DMS153 (cell line): Measurements from ENCODE around the gene SIX1.

Experiments
- DNase-seq: peaks from one replicate; lab custom pipeline; 2025; lab: John Stamatoyannopoulos, UW

Gene SIX1

GRCh38 chr14:60648934-60649874 is at the start of gene SIX1:
Gene SIX1, minus strand, starts transcription at chr14:60649477. Its CDS starts 288 bp downstream, at chr14:60649189.
- peak; percentile 89 for DNase-seq

- DNase-seq, result no peak
Observed at GRCh38 chr14:60695327-60695726, 46.0 kb upstream of the SIX1 start.

GRCh38 chr14:60691383-60692113 is 42.3 kb upstream of the SIX1 start:
- DNase-seq, result no peak

- DNase-seq, result no peak
Observed at GRCh38 chr14:60686865-60687264, 37.6 kb upstream of the SIX1 start.

GRCh38 chr14:60684203-60684602 is 34.9 kb upstream of the SIX1 start:
- DNase-seq, result no peak

GRCh38 chr14:60681271-60681670 is 32.0 kb upstream of the SIX1 start:
- no peak for DNase-seq

GRCh38 chr14:60680511-60680910 is 31.2 kb upstream of the SIX1 start:
- DNase-seq, result no peak

- no peak for DNase-seq
Observed at GRCh38 chr14:60679566-60680258, 30.4 kb upstream of the SIX1 start.

GRCh38 chr14:60677701-60678100 is 28.4 kb upstream of the SIX1 start:
- DNase-seq, result no peak

- DNase-seq, result no peak
Observed at GRCh38 chr14:60670989-60671388, 21.7 kb upstream of the SIX1 start.

- no peak for DNase-seq
Observed at GRCh38 chr14:60668431-60669112, 19.3 kb upstream of the SIX1 start.

GRCh38 chr14:60665177-60665550 is 15.9 kb upstream of the SIX1 start:
- peak; percentile 88 for DNase-seq

GRCh38 chr14:60662982-60663381 is 13.7 kb upstream of the SIX1 start:
- no peak for DNase-seq

GRCh38 chr14:60661721-60662120 is 12.4 kb upstream of the SIX1 start:
- DNase-seq, result no peak

GRCh38 chr14:60658909-60659585 is 9.8 kb upstream of the SIX1 start:
- DNase-seq, result peak; percentile 57

- DNase-seq, result no peak
Observed at GRCh38 chr14:60658211-60658690, 9.0 kb upstream of the SIX1 start.

GRCh38 chr14:60657456-60658210 is 8.4 kb upstream of the SIX1 start:
- peak; percentile 46 for DNase-seq

- DNase-seq, result peak; percentile 50
Observed at GRCh38 chr14:60656686-60657455, 7.6 kb upstream of the SIX1 start.

- DNase-seq, result peak; percentile 33
Observed at GRCh38 chr14:60655898-60656685, 6.8 kb upstream of the SIX1 start.
